Gastroesophageal sphincter (tissue), 4 donors: ENCODE measurements around the gene HYOU1. TPM values are rescaled to one million over a fixed set of nuclear protein-coding genes. Genes with fewer than 3 reads are reported as not detected.

Experiments used
- ATAC-seq: fragments of 150-250 bp; one replicate; pipeline ENCODE4 v1.9.1; 2016; ENCODE audit warnings: mild to moderate bottlenecking, moderate library complexity
- H3K27ac ChIP-seq, 4 donors: fragments of 200-600 bp; sonication (generic) in 3 of 4; 1 replicate in 3 of 4; 2 replicates in 1 of 4; pipeline ENCODE4 v1.5.1; 2016 to 2019
- H3K27me3 ChIP-seq: fragments of 200-600 bp; sonication (generic); one replicate; pipeline ENCODE4 v1.5.1; 2019
- H3K36me3 ChIP-seq, 2 donors: fragments of 200-600 bp; sonication (generic); one replicate each; pipeline ENCODE4 v1.5.1; 2019; ENCODE audit warnings: control low read depth in 1 of 2
- H3K4me1 ChIP-seq, 3 donors: fragments of 200-600 bp; sonication (generic); 1 replicate in 2 of 3; 2 replicates in 1 of 3; pipeline ENCODE4 v1.5.1; 2016 to 2019; ENCODE audit warnings: control low read depth in 2 of 3
- H3K4me3 ChIP-seq, 2 donors: fragments of 200-600 bp; sonication (generic); one replicate each; pipeline ENCODE4 v1.5.1; 2019; ENCODE audit warnings: mild to moderate bottlenecking in 1 of 2, moderate library complexity in 1 of 2
- H3K9me3 ChIP-seq, 3 donors: fragments of 200-600 bp; sonication (generic); one replicate each; pipeline ENCODE4 v1.5.1; 2017 to 2019; ENCODE audit warnings: control low read depth in 2 of 3
- EP300 ChIP-seq: sonication (generic); formaldehyde crosslinking; IDR thresholded peaks from one replicate; pipeline ENCODE4 v1.6.1; 2017; ENCODE audit warnings: antibody characterized with exemption, mild to moderate bottlenecking
- POLR2A ChIP-seq, 2 donors: fragments of 450-650 bp; IDR thresholded peaks; one replicate each; pipeline ENCODE4 v1.6.1; 2017; ENCODE audit warnings: antibody characterized with exemption in 2 of 2, mild to moderate bottlenecking in 2 of 2, moderate library complexity in 1 of 2
- POLR2AphosphoS5 ChIP-seq: sonication (generic); formaldehyde crosslinking; IDR thresholded peaks from one replicate; pipeline ENCODE4 v1.6.1; 2017; ENCODE audit warnings: antibody characterized with exemption
- WGBS, 2 donors: methylation state at CpG; one replicate each; pipeline ENCODE4 v1.1.5; 2018; ENCODE audit warnings: low coverage in 1 of 2; 5-methylcytosine and 5-hydroxymethylcytosine counted together
- total RNA-seq, 4 donors: library from RNA; depleted of rRNA; stranded (reverse); fragments of >200 nt; gene quantifications; one replicate each; pipeline ENCODE4 v1.1.0, GENCODE V29; 2016
- TF ChIP-seq, protein P1 (sequence below), 4 experiments: fragments of 200-600 bp in 2 of 4; fragments of 450-650 bp in 2 of 4; sonication (generic) in 1 of 4; IDR thresholded peaks; one replicate each; pipeline ENCODE4 v1.5.1; 2017 to 2019; ENCODE audit warnings: antibody characterized with exemption in 4 of 4, mild to moderate bottlenecking in 2 of 4, moderate library complexity in 2 of 4

HYOU1 gene
- total RNA-seq, 4 donors from 2014 or later = 37.8 to 63.0 (median 57.9) TPM

DNA sequence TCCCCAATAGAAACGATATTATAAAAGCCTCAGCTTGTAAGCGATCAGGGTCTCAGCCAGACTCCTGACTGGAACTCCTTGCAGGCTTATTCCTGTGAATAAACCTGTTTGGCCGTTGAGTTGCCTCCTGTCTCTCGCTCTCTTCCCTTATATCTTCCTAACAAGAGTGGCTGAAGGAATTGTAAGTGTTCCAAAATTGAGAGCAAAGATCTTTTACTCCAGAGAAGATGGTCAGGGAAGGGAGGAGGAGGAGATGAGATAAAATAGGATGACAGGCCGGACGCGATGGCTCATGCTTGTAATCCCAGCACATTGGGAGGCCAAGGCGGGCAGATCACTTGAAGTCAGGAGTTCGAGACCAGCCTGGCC is 25.1 kb downstream of the HYOU1 start:
- Histone ChIP-seq H3K36me3 (peaks cover 0 to 14% of the 10 kb centered on the region in 2 donors), H3K4me3 (no peak overlapping the region), H3K27ac (no peak overlapping the region), H3K9me3 (no peaks in the 10 kb centered on the region), H3K4me1 (peaks cover 0 to 19% (median 9%) of the 10 kb centered on the region in 3 donors), H3K27me3 (no peaks in the 10 kb centered on the region)
- WGBS, 2 donors = 84 to 87% methylated on average over 3 to 5 of the region's 9 CpGs
- TF ChIP-seq POLR2A (IDR thresholded peaks at IDR 0.05) = no peak
- TF ChIP-seq POLR2AphosphoS5 = no peak
- no peak for TF ChIP-seq EP300
- TF ChIP-seq, protein P1, sequence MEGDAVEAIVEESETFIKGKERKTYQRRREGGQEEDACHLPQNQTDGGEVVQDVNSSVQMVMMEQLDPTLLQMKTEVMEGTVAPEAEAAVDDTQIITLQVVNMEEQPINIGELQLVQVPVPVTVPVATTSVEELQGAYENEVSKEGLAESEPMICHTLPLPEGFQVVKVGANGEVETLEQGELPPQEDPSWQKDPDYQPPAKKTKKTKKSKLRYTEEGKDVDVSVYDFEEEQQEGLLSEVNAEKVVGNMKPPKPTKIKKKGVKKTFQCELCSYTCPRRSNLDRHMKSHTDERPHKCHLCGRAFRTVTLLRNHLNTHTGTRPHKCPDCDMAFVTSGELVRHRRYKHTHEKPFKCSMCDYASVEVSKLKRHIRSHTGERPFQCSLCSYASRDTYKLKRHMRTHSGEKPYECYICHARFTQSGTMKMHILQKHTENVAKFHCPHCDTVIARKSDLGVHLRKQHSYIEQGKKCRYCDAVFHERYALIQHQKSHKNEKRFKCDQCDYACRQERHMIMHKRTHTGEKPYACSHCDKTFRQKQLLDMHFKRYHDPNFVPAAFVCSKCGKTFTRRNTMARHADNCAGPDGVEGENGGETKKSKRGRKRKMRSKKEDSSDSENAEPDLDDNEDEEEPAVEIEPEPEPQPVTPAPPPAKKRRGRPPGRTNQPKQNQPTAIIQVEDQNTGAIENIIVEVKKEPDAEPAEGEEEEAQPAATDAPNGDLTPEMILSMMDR (IDR thresholded peaks at IDR 0.05) = no peak
- no peak for ATAC-seq

DNA sequence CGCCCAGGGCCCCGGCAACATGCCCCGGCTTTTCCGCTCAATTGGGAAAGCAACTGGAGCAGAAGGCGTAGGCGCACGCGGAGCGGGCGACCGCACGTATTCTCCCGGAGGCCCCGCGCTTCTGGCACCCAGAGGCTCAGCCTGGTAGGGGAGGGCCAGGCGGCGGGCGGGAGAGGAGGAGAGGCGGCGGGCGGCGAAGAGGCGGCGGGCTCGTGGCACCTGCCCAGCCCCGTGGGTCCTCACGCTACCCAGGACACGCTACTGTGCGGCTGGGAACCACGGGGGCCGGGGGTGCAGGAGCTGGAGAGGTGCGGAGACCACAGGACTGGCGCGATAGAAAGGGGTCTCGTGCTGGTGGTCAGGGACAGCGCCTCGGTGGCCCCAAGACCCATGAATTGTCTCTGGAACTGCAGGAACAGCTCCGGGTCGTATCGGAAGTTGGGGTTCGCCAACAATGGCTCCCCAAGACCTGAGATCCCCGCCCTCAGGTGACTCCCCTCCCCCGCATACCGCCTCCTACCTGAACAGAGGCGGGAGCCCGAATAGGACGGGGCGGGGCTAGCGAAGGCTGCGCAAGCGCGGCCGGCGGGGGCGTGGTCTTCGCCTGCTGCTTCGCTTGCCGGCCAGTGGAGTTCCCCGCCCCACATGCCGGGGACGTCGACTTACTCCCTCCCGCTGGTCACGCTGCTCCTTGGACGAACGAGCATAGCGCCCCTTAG is 26.5 kb downstream of the HYOU1 start, which contains the start of gene SLC37A4:
TSS of gene SLC37A4 (minus strand) at position 549 of the 719 bp plus-strand sequence.
- peak within 1 kb of the TSS; percentile 74 to 90 for H3K4me3 ChIP-seq
- 0% methylated on average over 2 to 4 of the region's 67 CpGs for WGBS, 2 donors
- H3K27me3 ChIP-seq = no peaks in the 10 kb centered on the region
- peak; percentile 96 for ATAC-seq
- no peak for TF ChIP-seq EP300
- no peak for TF ChIP-seq POLR2A (IDR thresholded peaks at IDR 0.05)
- TF ChIP-seq, protein P1 (IDR thresholded peaks at IDR 0.05) = peak in 2 of 4 experiments; percentile 90 to 92
- TF ChIP-seq POLR2AphosphoS5 = peak; percentile 48
- H3K9me3 ChIP-seq = no peaks in the 10 kb centered on the region
- H3K27ac ChIP-seq = peak within 1 kb of the TSS; percentile 19 to 87 (median 84)
- peaks cover 0 to 19% (median 9%) of the 10 kb centered on the region in 3 donors for H3K4me1 ChIP-seq
- H3K36me3 ChIP-seq = peaks cover 0 to 28% of the 10 kb centered on the region in 2 donors

DNA sequence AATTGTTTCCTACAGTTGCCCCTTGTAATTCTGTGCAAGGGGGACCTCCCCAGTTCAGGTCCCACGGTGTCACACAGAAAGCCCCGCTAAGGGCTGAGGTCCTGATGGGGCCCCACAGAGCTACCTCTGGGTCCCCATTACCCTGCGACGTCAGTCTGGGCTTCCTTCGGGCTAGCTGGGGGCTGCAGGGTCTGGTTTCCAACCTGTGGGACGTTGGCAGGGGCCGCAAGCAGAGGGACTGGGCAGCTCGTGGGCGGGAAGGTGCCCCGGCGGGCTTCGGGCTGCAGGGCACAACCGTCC is 27.0 kb downstream of the HYOU1 start:
- Histone ChIP-seq H3K4me1 (peaks cover 0 to 23% (median 9%) of the 10 kb centered on the region in 3 donors), H3K4me3 (peak overlapping the region; percentile 74 to 90), H3K27me3 (no peaks in the 10 kb centered on the region), H3K36me3 (peaks cover 0 to 33% of the 10 kb centered on the region in 2 donors), H3K9me3 (no peaks in the 10 kb centered on the region), H3K27ac (peak overlapping the region in 3 of 4 donors; percentile 83 to 87 (median 86))
- no peak for ATAC-seq
- TF ChIP-seq POLR2AphosphoS5 = no peak
- TF ChIP-seq EP300 = no peak
- TF ChIP-seq, protein P1 (IDR thresholded peaks at IDR 0.05) = no peak
- 5% methylated on average over 7 of the region's 13 CpGs; no CpG with 5 or more reads in 1 of the 2 donors for WGBS, 2 donors

DNA sequence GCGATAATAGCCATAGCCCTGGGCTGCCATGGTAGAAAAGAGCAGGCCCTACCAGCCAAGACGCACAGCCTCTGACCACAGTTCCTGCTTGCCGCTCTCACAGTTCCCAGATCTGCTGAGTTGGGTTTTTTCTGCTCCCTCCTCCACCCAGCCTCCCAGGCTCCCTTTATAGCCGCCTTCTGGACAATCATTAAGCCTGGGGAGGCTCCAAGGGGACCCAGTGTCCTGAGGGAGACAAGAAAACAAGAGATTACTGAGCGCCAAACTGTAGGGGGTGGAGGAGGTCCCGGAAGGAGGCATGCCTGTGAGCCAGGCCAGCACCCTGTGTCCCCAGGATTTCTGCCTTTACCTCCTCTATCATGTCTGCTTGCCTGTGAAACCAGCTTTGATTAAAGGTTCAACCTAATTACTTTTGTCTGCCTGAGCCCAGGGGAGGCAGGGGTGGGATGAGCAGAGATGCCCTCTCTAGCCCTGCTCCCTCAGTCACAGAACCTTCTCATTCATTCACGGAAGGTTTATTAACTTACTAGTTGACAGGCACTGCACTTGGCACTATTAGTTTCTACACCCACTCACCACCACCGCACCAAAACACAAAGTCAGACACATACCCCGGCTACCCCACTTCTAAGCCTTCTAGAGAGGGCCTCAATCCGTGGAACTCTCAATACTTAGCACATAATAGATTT is 27.5 kb downstream of the HYOU1 start:
- no peak for TF ChIP-seq POLR2A (IDR thresholded peaks at IDR 0.05)
- TF ChIP-seq POLR2AphosphoS5 = no peak
- TF ChIP-seq, protein P1 (IDR thresholded peaks at IDR 0.05) = no peak
- no peak for TF ChIP-seq EP300
- WGBS, 2 donors = 62 to 67% methylated on average over 6 to 10 of the region's 10 CpGs

More for the DNA sequence above, 27.5 kb downstream of the HYOU1 start:
- no peak for ATAC-seq
- no peaks in the 10 kb centered on the region for H3K9me3 ChIP-seq
- peak overlapping the region in 1 of 2 donors; percentile 90 for H3K4me3 ChIP-seq
- H3K27me3 ChIP-seq = no peaks in the 10 kb centered on the region
- H3K4me1 ChIP-seq = peaks cover 0 to 28% (median 9%) of the 10 kb centered on the region in 3 donors
- H3K36me3 ChIP-seq = peaks cover 0 to 38% of the 10 kb centered on the region in 2 donors
- H3K27ac ChIP-seq = peak overlapping the region in 3 of 4 donors; percentile 83 to 87 (median 86)
